H1 (cell line): Measurements from ENCODE around the gene CCNB1. TPM values are rescaled to one million over a fixed set of nuclear protein-coding genes. Genes with fewer than 3 reads are reported as not detected.

ENCODE experiments used
- CTCF ChIA-PET: fragments of 300-600 bp; sonication (Branson Sonifier 250); formaldehyde crosslinking; loops from one replicate; lab custom pipeline; 2021; ENCODE audit not compliant: partially characterized antibody; lab: Charles Lee
- POLR2A ChIA-PET: fragments of 300-600 bp; sonication (Branson Sonifier 250); formaldehyde crosslinking; loops from one replicate; lab custom pipeline; 2021; ENCODE audit warnings: inconsistent platforms; ENCODE audit not compliant: partially characterized antibody; lab: Charles Lee
- DNase-seq, 2 experiments: peaks; one replicate each; pipeline versions ENCODE4 v3.0.0 to v3.0.0-alpha.2; 2010 to 2022; ENCODE audit warnings: low spot score in 2 of 2, low read depth in 1 of 2, mixed read lengths in 1 of 2
- FAIRE-seq: peaks from 2 replicates; lab custom pipeline; 2011; peaks lifted over from hg19 to GRCh38; lab: Jason Lieb, UNC
- H2AFZ ChIP-seq: 2 replicates; pipeline ENCODE4 v1.8.1; 2012; ENCODE audit warnings: low read length, inconsistent platforms
- H2AK5ac ChIP-seq: 2 replicates; pipeline ENCODE4 v1.6.1; 2013; ENCODE audit warnings: low read depth, low read length
- H2BK120ac ChIP-seq: replicated peaks from 2 replicates; pipeline ENCODE3; 2013; ENCODE audit warnings: low read depth, low read length, inconsistent platforms
- H2BK12ac ChIP-seq: 2 replicates; pipeline ENCODE4 v1.6.1; 2013; ENCODE audit warnings: low read depth, low read length
- H2BK15ac ChIP-seq: 2 replicates; pipeline ENCODE4 v1.6.1; 2013; ENCODE audit warnings: low read length
- H2BK20ac ChIP-seq: 2 replicates; pipeline ENCODE4 v1.6.1; 2013; ENCODE audit warnings: low read length
- H2BK5ac ChIP-seq: 2 replicates; pipeline ENCODE4 v1.6.1; 2013; ENCODE audit warnings: low read depth, low read length
- H3K14ac ChIP-seq: 2 replicates; pipeline ENCODE4 v1.6.1; 2013; ENCODE audit warnings: inconsistent platforms; ENCODE audit not compliant: insufficient read length
- H3K18ac ChIP-seq: 2 replicates; pipeline ENCODE4 v1.6.1; 2013; ENCODE audit warnings: low read length; ENCODE audit errors: extremely low read depth
- H3K23ac ChIP-seq: 2 replicates; pipeline ENCODE4 v1.6.1; 2013; ENCODE audit warnings: inconsistent platforms; ENCODE audit not compliant: insufficient read length
- H3K23me2 ChIP-seq: 2 replicates; pipeline ENCODE4 v1.6.1; 2013; ENCODE audit warnings: low read depth, low read length
- H3K27ac ChIP-seq: 2 replicates; pipeline ENCODE4 v1.6.1; 2011; ENCODE audit warnings: low read depth, low read length, inconsistent platforms
- H3K27me3 ChIP-seq, 4 experiments: replicated peaks in 1 of 4; 1 replicate in 1 of 4; 2 replicates in 3 of 4; pipeline versions ENCODE4 v1.6.1 to v1.8.1; 2011 to 2013; ENCODE audit warnings: low read length in 3 of 4, mild to moderate bottlenecking in 3 of 4, inconsistent platforms in 2 of 4, mixed read lengths in 2 of 4, moderate library complexity in 1 of 4; ENCODE audit not compliant: control insufficient read depth in 3 of 4, insufficient read depth in 3 of 4; ENCODE audit errors: extremely low read depth in 1 of 4
- H3K36me3 ChIP-seq, 4 experiments: 2 replicates each; pipeline versions ENCODE4 v1.6.1 to v1.8.1; 2011 to 2013; ENCODE audit warnings: mild to moderate bottlenecking in 4 of 4, low read length in 3 of 4, moderate library complexity in 2 of 4, control low read depth in 1 of 4, inconsistent platforms in 1 of 4; ENCODE audit not compliant: insufficient read depth in 4 of 4, control insufficient read depth in 2 of 4
- H3K4ac ChIP-seq: replicated peaks from 2 replicates; pipeline ENCODE3; 2013; ENCODE audit warnings: low read length, low read depth, mixed read lengths, inconsistent platforms; ENCODE audit not compliant: insufficient read length
- H3K4me1 ChIP-seq, 4 experiments: replicated peaks in 1 of 4; 1 replicate in 1 of 4; 2 replicates in 3 of 4; pipeline versions ENCODE4 v1.6.1 to v1.8.1; 2011 to 2013; ENCODE audit warnings: low read length in 3 of 4, inconsistent platforms in 2 of 4, mixed read lengths in 1 of 4; ENCODE audit not compliant: insufficient read depth in 4 of 4, control insufficient read depth in 3 of 4
- H3K4me2 ChIP-seq, 2 experiments: 2 replicates each; pipeline versions ENCODE4 v1.6.1 to v1.8.1; 2011 to 2013; ENCODE audit warnings: low read depth in 2 of 2, low read length in 2 of 2, control low read depth in 1 of 2, inconsistent platforms in 1 of 2, mild to moderate bottlenecking in 1 of 2; ENCODE audit not compliant: insufficient read depth in 1 of 2
- H3K4me3 ChIP-seq, 4 experiments: fragments of 200-600, 300-600 bp in 1 of 4; sonication (generic), shearing (Covaris generic), sonication (Bioruptor Twin) in 1 of 4; 2 replicates each; pipeline versions ENCODE4 v1.5.1 to v1.8.1; 2011 to 2016; ENCODE audit warnings: low read length in 4 of 4, low read depth in 3 of 4, control low read depth in 2 of 4, inconsistent platforms in 2 of 4, mild to moderate bottlenecking in 2 of 4, mixed read lengths in 1 of 4, moderate library complexity in 1 of 4; ENCODE audit not compliant: insufficient read depth in 2 of 4; ENCODE audit errors: extremely low read depth in 1 of 4
- H3K56ac ChIP-seq: replicated peaks from 2 replicates; pipeline ENCODE3; 2013; ENCODE audit warnings: low read depth, mild to moderate bottlenecking, mixed read lengths, low read length, inconsistent platforms; ENCODE audit not compliant: insufficient read length
- H3K79me1 ChIP-seq: 2 replicates; pipeline ENCODE4 v1.6.1; 2013; ENCODE audit warnings: low read depth, low read length, control low read depth
- H3K79me2 ChIP-seq, 2 experiments: 2 replicates each; pipeline versions ENCODE4 v1.6.1 to v1.8.1; 2012 to 2013; ENCODE audit warnings: low read length in 2 of 2, mild to moderate bottlenecking in 2 of 2, inconsistent platforms in 1 of 2; ENCODE audit not compliant: insufficient read depth in 2 of 2, control insufficient read depth in 1 of 2
- H3K9ac ChIP-seq, 4 experiments: replicated peaks in 1 of 4; 1 replicate in 1 of 4; 2 replicates in 3 of 4; pipeline versions ENCODE4 v1.6.1 to v1.8.1; 2011 to 2013; ENCODE audit warnings: low read depth in 3 of 4, low read length in 3 of 4, control low read depth in 2 of 4, mild to moderate bottlenecking in 2 of 4, moderate library complexity in 2 of 4, inconsistent platforms in 1 of 4; ENCODE audit errors: extremely low read depth in 1 of 4
- H3K9me3 ChIP-seq, 2 experiments: 2 replicates each; pipeline versions ENCODE4 v1.6.1 to v1.8.1; 2012 to 2013; ENCODE audit warnings: mild to moderate bottlenecking in 2 of 2, moderate library complexity in 2 of 2, control low read depth in 1 of 2, inconsistent platforms in 1 of 2, low read depth in 1 of 2, low read length in 1 of 2, mixed read lengths in 1 of 2; ENCODE audit not compliant: insufficient read depth in 2 of 2
- H4K20me1 ChIP-seq, 2 experiments: replicated peaks in 1 of 2; 2 replicates each; pipeline versions ENCODE3 to v1.8.1; 2011 to 2013; ENCODE audit warnings: inconsistent platforms in 2 of 2, low read length in 2 of 2, mild to moderate bottlenecking in 1 of 2; ENCODE audit not compliant: insufficient read depth in 2 of 2, control insufficient read depth in 1 of 2
- H4K5ac ChIP-seq: 2 replicates; pipeline ENCODE4 v1.6.1; 2013; ENCODE audit warnings: low read length, low read depth, mixed read lengths, inconsistent platforms; ENCODE audit not compliant: insufficient read length
- H4K8ac ChIP-seq: 2 replicates; pipeline ENCODE4 v1.8.0; 2013; ENCODE audit warnings: mild to moderate bottlenecking, moderate library complexity, low read length, inconsistent platforms; ENCODE audit not compliant: insufficient read depth; ENCODE audit errors: extremely low read depth
- H4K91ac ChIP-seq: replicated peaks from 2 replicates; pipeline ENCODE3; 2013; ENCODE audit warnings: low read length, mixed read lengths, inconsistent platforms; ENCODE audit not compliant: insufficient read length
- CHD1 ChIP-seq: IDR thresholded peaks from 2 replicates; pipeline ENCODE4 v1.6.1; 2012; ENCODE audit warnings: low read depth, low read length, improper control_type of control experiment
- GABPA ChIP-seq: IDR thresholded peaks from 2 replicates; pipeline ENCODE4 v1.6.1; 2011; ENCODE audit warnings: mild to moderate bottlenecking, low read length, moderate library complexity, borderline replicate concordance; ENCODE audit not compliant: insufficient read depth
- NANOG ChIP-seq: IDR thresholded peaks from 2 replicates; pipeline ENCODE4 v1.6.1; 2011; ENCODE audit warnings: low read length, low read depth, mild to moderate bottlenecking, inconsistent platforms; ENCODE audit not compliant: insufficient read depth, poor library complexity, severe bottlenecking
- TBP ChIP-seq: IDR thresholded peaks from 2 replicates; pipeline ENCODE4 v1.6.1; 2011; ENCODE audit warnings: low read depth, low read length, improper control_type of control experiment
- WGBS, 2 experiments: shearing (Covaris generic) in 1 of 2; methylation state at CpG; one replicate each; pipeline versions ENCODE4 v1.1.6 to v1.1.7; 2013 to 2015; ENCODE audit warnings: low lambda C conversion rate in 2 of 2, mixed read lengths in 2 of 2, inconsistent platforms in 1 of 2, low coverage in 1 of 2, missing lambda C conversion rate in 1 of 2; ENCODE audit not compliant: insufficient replicate concordance in 2 of 2, insufficient coverage in 1 of 2, insufficient read length in 1 of 2; ENCODE audit errors: extremely low coverage in 1 of 2, missing lambda C conversion rate in 1 of 2; 5-methylcytosine and 5-hydroxymethylcytosine counted together
- polyA plus RNA-seq, 7 experiments: library from polyadenylated mRNA; depleted of rRNA in 3 of 7; stranded (reverse) in 5 of 7; unstranded in 2 of 7; fragments of >200 nt in 5 of 7; fragments of 200-250 nt in 2 of 7; gene quantifications; 1 replicate in 5 of 7; 2 replicates in 1 of 7; 4 replicates in 1 of 7; pipeline versions ENCODE4 v1.2.1 to v1.2.3, GENCODE V29; 2011 to 2013; ENCODE audit warnings: missing spikeins in 2 of 7, mixed read lengths in 2 of 7
- total RNA-seq: library from RNA; stranded (reverse); fragmentation: NEBNext Ultra II Directional; extraction: Animal tissue kit (Norgen Biotek cat#: 25700); gene quantifications from 2 replicates; pipeline ENCODE4 v1.2.1, GENCODE V29; 2021

Gene CCNB1
- total and polyA plus RNA-seq, 2 of the 8 experiments (the other 6 are each of a cell fraction or from before 2014, with no cell fraction given), result 122 to 338 TPM

- H3K4me3 ChIP-seq, result peak overlapping the region; percentile 89 to 99 (median 96); a peak in 6 of 8 replicates
- no peaks in the 10 kb centered on the region for H3K27me3 ChIP-seq
- H3K4ac ChIP-seq, result no peak overlapping the region
- ChIA-PET POLR2A (interaction anchor here (0.8 to 1.9 kb wide), 8 partner anchors 10 to 33 kb away, joined by 3 to 7 read pairs (median 6); partner anchors contain the start of gene CDK7), CTCF (interaction anchor here (0.6 kb wide), 1 partner anchor 70 kb away, joined by 3 read pairs; no protein-coding TSS in a partner anchor)
- no peak overlapping the region for H2AFZ ChIP-seq
- no peak overlapping the region for H3K18ac ChIP-seq
- H2AK5ac ChIP-seq, result no peak overlapping the region
- H3K4me1 ChIP-seq, result no peaks in the 10 kb centered on the region
- peaks cover 6% of the 10 kb centered on the region; the same call in 1 of the 2 replicates for H3K23me2 ChIP-seq
- H2BK20ac ChIP-seq, result no peak overlapping the region
- H4K91ac ChIP-seq, result no peak overlapping the region
- DNase-seq (no peak), FAIRE-seq (no peak)
- TF ChIP-seq NANOG, result no peak
- TF ChIP-seq CHD1, result no peak
- TF ChIP-seq TBP, result no peak
- no peak for TF ChIP-seq GABPA
- H3K36me3 ChIP-seq, result peaks cover 0 to 7% (median 0%) of the 10 kb centered on the region in 4 experiments; a peak in 2 of 8 replicates
- H2BK5ac ChIP-seq, result no peak overlapping the region
- H3K9ac ChIP-seq, result no peak overlapping the region; a peak in 1 of 7 replicates
- no peak overlapping the region for H3K14ac ChIP-seq
- H3K56ac ChIP-seq, result no peak overlapping the region
- H3K27ac ChIP-seq, result no peak overlapping the region
- no peaks in the 10 kb centered on the region for H4K20me1 ChIP-seq
- no peak overlapping the region for H4K5ac ChIP-seq
- H3K4me2 ChIP-seq, result peak overlapping the region; percentile 70 to 71; a peak in 3 of 4 replicates
- H3K79me2 ChIP-seq, result peaks cover 0 to 21% of the 10 kb centered on the region in 2 experiments; a peak in 3 of 4 replicates
- no peak overlapping the region for H2BK120ac ChIP-seq
- peaks cover 0 to 6% of the 10 kb centered on the region in 2 experiments; a peak in 2 of 4 replicates for H3K9me3 ChIP-seq
- no peak overlapping the region for H4K8ac ChIP-seq
- H3K79me1 ChIP-seq, result no peaks in the 10 kb centered on the region
- H2BK15ac ChIP-seq, result no peak overlapping the region
- 75% methylated on average over 6 of the region's 6 CpGs; no CpG with 5 or more reads in 1 of the 2 experiments for WGBS, 2 experiments
- no peak overlapping the region for H3K23ac ChIP-seq
- H2BK12ac ChIP-seq, result no peak overlapping the region
Observed at GRCh38 chr5:69217151-69217511, 50.2 kb downstream of the CCNB1 start.
